Stimulated activated CD8-positive, alpha-beta memory T cell treated with anti-CD3 and anti-CD28 coated beads, Interleukin-15, amount 100 ng/mL, for 1 hour (primary cell): Measurements from ENCODE around the gene GPC6.

Experiments used
- DNase-seq: peaks from one replicate; pipeline ENCODE4 v3.0.0-alpha.2; 2020; ENCODE audit warnings: low read depth

Gene GPC6

DNA sequence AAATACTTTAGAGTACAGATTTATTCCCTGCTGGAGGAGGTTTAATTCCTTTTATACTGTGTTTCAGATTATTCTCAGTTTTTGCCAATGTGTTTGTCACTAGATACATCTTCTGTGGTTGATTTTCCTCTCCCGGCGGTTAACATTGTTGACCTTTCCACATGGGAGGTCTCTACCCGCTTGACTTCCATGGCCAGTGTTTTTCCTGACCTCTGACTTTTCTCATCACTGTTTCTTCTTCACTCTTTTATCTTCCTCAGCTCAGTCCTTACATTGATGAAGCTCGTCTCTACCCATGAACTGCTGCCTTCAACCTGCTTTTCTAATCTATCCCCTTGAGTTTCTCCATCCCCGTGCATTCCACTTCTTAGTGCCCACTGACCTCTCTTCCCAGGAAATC lies 517.4 kb downstream of the GPC6 start:
- no peak for DNase-seq

DNA sequence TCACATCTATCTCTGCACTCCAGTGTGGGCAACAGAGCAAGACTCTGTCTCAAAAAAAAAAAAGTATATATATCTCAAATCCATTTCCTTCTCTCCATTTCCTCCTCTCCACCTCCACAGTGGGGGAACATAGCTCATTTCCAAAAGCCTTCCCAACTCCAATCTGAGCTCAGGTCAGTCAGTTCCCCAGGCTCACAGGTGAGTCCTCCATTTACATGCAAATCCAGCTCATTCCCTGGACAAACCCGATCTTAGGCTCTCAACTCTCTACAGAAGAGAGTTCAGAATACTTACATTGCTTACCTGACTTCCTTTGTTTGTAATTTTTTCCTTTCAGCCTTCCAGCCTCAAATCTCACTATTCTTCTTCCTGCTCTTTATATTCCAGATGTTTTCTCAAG lies 518.3 kb downstream of the GPC6 start:
- DNase-seq, result no peak

DNA sequence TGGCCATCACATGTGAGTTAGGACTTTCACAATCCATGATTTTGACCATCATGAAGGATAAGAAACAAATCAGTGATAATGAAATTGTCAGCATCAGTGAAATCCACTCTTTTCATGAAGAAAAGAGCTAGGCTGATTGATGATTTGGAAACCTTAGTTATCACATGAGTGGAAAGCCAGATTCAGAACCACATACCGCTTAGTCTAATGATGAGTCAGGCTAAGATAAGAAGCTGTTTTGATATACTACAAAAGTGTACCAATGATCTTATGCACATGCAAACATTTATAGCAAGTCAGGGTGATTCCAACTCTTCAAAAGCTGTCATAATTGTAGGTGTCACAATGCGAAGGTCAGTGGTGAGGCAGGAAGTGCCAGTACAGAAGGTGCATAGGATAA lies 519.3 kb downstream of the GPC6 start:
- DNase-seq, result no peak

DNA sequence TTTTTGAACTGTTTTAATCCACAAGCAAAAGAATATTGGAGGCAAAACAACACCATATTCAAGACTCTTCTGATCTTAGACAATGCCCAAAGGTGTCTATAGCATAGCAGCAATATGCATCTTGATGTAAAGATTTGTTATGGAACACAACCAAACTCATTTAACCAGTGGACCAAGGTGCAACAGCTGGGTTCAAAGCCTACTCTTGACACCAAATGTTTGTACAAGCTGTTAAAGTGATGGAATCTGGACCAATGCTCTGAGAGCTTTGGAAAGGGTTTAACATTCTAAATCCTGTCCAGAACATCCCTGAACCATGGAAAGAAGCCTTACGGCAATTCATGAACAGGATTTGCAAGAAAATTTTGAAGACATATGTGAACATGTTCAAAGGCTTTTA lies 520.0 kb downstream of the GPC6 start:
- DNase-seq, result no peak

DNA sequence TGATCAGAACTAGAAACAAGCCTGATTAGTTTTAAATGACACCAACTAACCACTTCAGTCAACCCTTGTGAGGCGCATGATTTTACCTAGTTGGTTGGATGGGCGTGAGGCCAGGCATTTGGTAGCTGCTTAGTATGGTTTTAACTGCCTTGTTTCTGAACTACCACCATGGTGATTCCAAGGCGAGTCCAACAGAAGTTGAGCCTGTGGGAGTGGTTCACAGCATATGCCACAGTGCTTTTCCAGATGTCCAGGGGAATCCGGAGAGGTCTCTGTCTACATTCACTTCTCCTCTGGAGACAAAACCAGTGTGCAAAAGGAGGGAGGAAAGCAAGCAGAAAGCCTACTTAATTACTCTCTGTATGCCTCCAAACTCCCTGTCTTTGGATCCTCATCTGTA lies 524.1 kb downstream of the GPC6 start:
- DNase-seq, result no peak

DNA sequence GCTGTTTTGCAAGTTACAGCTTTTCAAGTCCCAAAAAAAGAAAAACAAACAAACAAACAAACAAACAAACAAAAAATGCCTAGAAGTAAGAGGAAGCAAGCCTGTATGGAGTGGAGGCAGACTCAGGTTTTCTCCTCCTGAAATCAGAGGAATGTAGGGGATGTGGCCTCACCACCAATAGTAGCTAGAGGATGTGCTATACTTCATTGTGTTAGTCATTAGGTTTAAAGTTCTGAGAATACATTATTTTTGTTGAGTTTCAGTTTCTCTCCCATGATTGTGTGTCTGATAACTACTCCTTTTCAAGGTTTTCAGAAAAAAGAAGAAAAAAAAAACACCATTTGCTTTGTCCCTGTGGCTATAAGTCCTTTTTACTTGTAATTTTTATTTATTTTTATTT lies 524.5 kb downstream of the GPC6 start:
- no peak for DNase-seq

DNA sequence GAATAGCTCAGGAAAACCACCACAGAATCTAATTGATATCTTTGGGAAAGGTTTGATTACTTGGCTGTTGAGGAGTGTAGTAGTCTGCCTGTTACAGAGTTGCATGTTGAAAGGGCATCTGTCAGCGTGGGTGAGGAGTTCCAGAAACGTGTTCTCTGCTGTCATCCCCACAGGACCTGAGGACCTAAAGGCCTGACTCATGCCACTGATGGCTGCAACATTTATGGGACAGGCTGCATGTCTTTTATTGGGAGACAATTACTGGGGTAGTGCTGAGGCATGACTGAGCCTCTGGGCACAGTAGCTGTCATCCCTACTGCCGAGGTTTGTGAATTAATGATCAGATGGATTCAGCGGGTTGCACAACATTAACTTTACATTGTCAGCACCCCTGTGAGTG lies 525.9 kb downstream of the GPC6 start:
- DNase-seq, result no peak

DNA sequence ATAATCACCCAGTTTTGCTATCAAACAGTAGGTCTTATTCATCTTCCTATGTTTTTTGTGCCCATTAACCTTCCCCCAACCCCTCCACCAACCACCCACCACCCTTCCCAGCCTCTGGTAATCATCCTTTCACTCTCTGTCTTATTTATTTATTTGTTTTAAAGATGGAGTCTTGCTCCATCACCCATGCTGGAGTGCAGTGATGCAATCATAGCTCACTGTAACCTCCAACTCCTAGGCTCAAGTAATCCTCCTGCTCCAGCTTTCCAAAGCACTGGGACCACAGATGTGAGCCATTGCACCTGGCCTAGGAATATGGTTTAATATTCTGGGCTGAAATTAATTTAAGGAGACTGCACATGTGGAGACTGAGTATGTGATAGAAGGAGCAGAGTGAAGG lies 527.0 kb downstream of the GPC6 start:
- DNase-seq, result no peak

DNA sequence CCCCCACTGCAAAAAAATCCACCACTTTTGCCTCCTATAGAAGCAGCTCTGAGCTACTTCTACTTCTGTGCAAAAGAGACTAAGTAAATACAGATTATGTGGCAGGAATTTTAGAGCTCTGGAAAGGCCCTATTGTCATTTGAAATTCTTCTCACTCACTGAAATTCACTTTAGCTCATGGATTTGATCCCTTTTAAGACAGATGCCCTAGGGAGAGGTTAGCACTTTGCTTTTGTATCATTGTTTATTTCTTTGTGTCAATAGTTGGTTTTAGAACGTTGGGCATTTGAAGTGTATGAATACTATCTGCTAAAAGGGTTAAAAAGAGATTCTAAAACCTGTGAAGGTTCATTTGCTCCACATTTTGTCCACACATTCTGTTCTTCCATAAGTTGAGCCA lies 528.7 kb downstream of the GPC6 start:
- no peak for DNase-seq

DNA sequence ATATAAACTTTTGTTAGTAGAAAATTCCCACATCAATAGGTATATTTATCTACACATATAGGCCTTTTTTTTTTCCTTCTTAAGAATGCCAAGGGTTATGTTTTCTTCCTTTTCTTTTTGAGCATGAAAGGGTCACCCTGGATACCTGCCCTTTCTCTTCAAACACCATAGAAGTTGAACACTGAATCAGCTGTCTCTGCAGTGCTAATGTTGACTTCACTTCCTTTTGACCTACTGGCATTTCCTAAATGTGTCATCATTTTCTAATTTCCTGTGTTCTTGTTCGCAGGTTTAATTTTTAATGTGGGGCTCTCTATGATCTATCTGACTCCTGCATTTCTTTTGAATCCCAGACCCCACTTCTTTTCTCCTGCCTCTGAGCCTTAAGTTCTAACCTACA lies 532.0 kb downstream of the GPC6 start:
- no peak for DNase-seq

DNA sequence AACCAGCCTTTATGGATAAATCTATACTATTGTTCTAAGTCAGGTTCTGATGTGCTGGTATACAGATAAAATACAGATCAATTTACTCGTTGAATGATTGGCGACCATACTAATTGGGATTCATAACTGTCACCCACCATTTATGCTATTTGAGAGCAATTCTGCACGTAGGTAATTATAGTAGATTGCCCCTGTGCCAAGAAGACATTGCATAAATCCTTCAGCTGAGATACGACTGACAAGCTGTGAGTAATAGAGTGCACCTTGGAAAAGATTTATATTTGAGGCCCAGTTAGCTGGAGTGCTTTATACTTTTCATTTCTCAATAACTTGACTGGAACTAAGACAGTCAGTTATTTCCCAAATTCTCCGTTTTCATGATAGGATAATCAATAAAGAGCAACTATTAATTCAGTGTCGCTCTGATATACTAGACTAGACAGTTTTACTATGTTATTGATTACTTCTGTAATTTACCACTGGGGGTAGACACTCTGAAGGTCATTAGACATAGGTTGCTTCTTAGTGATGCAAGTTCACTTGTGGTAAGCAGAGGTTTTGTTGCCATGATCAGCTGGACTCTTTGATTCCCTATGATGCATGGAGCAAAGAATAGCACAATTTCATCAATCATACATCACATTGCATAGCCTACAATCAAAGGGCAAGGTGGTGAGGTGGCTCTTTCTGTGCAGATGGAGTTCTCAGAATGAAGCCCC lies 536.3 kb downstream of the GPC6 start:
- no peak for DNase-seq

DNA sequence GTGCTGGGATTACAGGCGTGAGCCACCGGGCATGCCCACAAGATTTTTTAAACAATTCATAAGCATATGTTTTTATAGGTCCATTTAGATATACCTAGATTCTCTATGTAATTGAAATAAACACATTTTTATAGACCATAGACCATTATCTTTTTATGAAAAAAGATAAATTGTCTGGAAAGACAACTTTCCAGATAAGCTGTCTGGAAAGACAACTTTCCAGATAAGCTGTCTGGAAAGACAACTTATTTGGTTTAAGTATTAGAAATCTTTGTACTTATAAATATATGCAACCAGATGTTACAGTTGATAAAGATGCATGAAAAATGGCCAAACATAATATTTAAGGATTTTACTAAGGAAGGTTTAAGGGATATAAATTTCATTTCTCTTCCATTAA lies 538.5 kb downstream of the GPC6 start:
- DNase-seq, result no peak

DNA sequence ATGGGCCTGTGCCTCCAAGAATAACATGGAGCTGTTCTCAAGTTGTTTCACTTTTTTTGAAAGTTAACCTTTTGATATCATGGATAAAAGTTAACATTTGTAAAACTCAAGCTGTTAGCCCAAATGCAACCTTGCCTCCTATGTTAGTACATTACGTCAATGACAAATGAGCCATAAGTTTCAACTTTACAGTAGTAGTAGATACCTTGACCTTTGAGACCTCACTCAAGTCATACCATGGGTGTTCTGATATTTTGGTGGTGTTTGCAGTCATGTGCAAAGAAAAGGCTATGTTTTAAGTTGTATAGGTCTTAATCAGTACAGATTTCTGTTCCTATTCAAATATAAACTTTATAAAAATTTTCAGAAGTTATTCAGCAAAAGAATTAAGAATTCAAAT lies 539.2 kb downstream of the GPC6 start:
- DNase-seq, result no peak

DNA sequence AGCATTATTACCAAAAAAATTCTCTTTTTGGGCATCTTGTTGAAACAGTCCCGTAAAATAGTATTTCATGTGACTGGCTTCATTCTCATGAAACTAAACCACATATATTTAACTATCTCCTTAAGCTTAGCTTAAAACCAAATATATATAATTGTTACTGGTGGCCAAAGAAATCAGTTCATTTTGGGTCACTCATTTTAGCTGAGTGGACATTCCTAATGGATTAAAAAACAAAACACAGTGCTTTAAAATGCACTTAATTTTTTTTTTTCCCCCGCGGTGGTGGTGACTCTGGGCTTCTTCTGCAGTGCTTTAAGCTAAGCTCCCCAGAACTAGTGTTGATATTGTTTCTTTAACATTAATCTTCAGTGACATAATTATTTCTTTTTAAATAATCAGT lies 540.1 kb downstream of the GPC6 start:
- DNase-seq, result no peak

DNA sequence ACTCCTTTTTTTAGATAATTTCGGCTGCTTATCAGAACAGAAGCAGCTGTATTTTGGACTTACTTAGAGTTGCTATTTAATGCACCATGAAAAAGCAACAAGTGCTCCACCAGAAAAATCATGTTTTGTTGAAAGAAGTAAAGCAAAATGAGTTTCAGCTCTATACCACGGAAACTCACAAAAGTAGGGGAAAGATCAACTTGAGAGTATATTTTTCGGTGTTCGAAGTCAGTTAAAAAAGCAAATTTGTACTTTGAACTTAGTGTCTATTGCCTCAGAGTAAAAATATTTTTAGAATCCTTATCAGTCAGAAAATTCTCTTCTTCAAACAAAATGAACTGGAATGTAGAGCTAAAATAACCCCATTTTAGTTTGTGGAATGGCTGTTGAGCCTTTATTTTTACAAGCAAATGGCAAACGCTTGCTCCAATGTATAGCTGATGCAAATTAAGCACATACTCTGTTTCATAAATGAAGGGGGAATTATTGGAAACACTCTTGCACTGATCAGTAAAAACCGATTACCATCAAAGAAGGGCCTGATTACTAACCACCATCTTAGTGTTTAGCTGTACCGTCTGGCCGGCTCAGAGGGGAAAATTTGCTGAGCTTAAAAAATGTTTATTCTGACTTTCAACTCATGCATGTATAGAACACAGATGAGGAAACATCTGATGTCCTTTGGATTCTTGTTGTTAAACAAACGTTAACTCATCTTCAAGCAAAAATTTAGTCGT lies 540.7 kb downstream of the GPC6 start:
- DNase-seq, result no peak

DNA sequence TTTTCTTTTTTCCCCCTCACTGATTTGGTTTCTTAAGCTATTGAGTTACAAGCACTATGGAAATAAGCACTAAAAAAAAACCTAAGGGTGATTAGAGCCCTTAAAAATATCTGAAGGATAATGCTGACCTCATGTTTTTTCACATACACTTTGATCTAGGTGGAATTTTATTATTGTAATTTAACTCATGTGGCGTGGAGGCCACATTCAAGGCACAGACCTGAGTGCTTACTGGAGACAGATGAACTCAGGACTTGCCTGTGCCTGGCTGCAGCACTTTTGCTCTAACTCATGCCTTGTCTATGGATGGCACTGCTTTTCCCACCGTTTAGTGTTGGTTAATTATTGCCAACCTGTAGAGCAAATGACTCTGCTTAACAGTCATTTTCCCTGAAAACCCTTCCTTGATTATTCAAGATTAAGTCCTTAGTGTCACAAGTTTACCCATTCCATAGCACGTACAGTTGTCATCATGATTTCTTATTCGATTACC lies 541.4 kb downstream of the GPC6 start:
- DNase-seq, result no peak

DNA sequence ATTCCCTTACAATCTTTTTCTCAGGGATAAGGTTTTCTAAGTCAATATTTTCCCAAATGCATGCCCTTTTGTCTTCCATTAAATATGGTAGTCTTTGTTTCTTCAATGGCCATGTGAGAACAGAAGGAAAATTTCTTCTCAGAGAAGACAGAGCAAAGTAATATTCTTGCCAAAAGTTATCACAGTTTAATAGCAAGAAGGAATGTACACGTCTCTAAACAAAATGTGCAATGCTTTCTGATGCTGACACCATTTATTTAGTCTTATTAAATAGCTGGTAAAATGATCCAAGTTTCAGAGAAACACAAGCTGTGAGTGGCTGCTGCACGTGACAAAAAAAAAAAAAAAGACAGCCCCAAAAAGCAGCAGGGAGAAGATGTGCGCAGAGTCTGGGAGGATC lies 542.5 kb downstream of the GPC6 start:
- no peak for DNase-seq

DNA sequence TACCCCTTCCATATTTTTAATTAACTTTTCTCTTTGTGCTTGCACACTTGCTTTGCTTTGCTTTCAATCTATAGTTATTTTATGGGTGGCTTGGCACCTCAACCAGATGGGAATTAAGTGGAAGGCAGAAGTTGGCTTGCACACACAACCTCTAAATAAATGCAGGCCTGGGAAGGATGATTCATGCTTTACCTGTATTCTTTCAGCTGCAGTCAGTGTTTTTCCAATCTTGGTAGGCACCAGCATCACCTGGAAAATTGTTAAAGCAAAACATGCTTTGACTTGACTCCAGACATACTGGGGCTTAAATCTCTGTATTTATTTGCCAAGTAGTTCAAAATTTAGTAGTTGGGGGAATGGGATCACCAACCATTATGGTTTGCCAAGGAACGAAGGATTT lies 543.0 kb downstream of the GPC6 start:
- DNase-seq, result no peak

DNA sequence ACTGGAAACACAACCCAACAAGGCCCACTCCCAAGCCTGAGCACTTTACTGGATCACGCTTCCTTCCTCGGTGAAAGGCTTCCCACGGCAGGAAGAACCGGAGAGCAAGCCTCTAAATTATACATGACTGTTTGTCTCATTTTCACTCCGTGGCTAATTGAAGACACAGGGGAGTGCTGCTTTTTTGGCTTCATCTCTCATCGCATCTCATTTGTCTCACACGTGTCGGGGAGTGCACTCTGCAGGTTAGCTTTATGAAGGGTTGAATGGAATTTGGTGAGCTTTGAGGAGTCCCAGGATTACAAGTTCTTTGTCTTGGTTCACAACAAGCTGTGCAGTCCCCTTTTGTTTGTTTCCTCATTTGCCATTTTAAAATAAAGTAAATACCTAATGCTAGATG lies 544.6 kb downstream of the GPC6 start:
- DNase-seq, result no peak

DNA sequence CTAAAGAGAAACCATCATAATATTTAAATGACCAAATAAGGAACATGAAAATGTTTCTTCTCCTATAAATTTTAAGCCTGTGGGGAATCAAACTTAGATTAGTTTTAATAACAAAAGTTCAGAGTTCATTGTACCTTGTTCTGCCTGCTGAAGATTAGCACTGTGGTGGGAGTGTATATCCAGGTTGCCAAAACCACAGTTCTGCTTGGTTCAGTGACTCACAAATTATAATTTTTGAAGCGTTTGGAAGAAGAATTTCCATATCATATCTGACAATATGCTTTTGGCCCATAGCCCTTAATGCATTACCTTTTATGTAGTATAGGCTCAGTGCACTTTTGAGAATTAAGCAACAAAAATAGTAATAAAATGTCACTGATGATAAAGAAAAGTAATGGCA lies 545.2 kb downstream of the GPC6 start:
- no peak for DNase-seq

DNA sequence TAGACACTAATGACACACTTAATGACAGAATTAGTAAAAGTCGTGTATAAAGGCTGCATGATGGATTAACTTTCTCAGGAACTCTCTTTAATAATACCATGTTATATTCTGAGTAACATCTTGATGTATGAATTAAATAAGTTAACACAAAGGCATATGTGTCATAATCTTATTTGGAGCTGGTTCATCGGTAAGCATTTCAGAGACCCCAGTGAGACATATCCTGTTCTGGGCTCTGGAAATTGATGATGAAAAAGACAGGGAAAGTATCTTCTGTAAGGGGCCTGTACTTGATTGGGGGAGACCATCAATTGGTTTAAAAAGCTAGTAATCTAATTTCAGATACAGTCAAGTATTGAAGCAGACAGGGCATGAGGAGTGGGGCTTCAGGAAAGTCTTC lies 547.9 kb downstream of the GPC6 start:
- DNase-seq, result no peak

DNA sequence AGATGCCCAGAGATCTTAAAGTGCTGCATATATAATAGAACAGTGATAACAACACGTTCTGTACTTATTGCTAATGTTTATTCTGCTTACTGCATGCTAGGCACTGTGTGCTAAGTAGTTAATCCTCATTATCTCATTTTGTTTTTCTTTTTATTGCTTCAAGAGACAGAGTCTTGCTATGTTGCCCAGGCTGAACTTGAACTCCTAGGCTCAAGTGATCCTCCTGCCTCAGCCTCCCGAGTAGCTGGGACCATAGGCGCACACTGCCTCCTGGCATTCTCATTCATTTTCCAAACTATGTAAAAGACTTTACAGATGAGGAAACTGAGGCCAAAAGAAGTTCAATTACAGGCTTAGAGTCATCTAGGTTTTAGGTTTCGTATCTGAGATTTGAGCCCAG lies 548.4 kb downstream of the GPC6 start:
- no peak for DNase-seq

DNA sequence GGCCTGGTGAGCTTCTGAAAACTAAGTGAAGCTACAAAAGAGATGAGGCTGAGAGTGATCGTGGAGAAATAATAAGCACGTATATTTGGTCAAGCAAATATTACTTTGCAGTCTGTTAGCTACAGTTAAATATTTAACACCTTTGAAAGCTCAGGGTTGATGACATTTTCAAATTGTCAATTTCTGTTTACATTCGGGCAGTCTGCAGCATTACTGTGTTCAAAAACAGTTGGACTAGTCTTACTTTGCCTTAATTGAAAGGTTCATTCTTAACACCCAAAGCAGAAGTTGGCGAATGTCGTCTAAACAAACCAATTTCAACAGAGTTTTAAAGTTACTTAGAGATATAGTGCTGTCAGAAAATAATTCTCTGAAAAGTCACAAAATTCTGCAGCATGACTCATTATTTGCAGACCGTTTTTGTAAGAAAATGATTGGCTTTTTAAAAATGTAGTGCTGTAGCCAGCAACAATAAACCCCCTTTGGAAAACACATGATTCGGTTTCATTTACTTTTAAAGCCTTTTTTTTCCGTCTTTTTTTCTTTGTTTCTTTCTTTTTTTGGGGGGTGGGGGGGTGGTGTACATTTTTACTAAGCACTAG lies 549.0 kb downstream of the GPC6 start:
- DNase-seq, result no peak

DNA sequence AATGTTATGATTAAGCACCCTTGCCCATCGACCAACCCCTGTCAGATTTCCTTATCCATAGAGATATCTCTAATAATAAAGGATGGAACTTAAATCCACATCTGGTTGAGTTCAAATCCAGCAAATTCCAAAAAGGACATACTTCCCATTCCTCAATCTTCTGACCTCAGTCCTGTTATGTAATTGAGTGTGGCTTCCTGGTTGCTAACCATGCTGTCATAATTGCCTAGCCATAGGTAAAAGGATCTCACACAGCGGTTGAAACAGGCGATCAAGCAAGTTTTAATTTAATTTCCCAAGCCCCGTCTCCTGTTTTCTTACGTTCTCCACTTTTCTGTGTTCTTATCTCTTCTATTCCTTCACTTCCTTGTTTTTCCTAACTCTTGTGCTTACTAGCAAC lies 550.3 kb downstream of the GPC6 start:
- no peak for DNase-seq
